Tibial nerve (tissue), 4 donors: ENCODE results near the gene FAM78B.

Experiments used
- CTCF ChIP-seq, 5 experiments: fragments of 200-600 bp in 3 of 5; fragments of 450-650 bp in 2 of 5; sonication (generic) in 3 of 5; IDR thresholded peaks; one replicate each; pipeline ENCODE4 v1.5.1; 2016 to 2019; ENCODE audit warnings: antibody characterized with exemption in 5 of 5, mild to moderate bottlenecking in 3 of 5, moderate library complexity in 2 of 5
- EP300 ChIP-seq, 2 donors: sonication (generic); formaldehyde crosslinking; IDR thresholded peaks; one replicate each; pipeline ENCODE4 v1.6.1; 2017; ENCODE audit warnings: antibody characterized with exemption in 2 of 2, mild to moderate bottlenecking in 1 of 2
- POLR2A ChIP-seq, 2 donors: fragments of 450-650 bp; IDR thresholded peaks; one replicate each; pipeline ENCODE4 v1.6.1; 2017; ENCODE audit warnings: antibody characterized with exemption in 2 of 2, mild to moderate bottlenecking in 2 of 2, moderate library complexity in 2 of 2

DNA sequence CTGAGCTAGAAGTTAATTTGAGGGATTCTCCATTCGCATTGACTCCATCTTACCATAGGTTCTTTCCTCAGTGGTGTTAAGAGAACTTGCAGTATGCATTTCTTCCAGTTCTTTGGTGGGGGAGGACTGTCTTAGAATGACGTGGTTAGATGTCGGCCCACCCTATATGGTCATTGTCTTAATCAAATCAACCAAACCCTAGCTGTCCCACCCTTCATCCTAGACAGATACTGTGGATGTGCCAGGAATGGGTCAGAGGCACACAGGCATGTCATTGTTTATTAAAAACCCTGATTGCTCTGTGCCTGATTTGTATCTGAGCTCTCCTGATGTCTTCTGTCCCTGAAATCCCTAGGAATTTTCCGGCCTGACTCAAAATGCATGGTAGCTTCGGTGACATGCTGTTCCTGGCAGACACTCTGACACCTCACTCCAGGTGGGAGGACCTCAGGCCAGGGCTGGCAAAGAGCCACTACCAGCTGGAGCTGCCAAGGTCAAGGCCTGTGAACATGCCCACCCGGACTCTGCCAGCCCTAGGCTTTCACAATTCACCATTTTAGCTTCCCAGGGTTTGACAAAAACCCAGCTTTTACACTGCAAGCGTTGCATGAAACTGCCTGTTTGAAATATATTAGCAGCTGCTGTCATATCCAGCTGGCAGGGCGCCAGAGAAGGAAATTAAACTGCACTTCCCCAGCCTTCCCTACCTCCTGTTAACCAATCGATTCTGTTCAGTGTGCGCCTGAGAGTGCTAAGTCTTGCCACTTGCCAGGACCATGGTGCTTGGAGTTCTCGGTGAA, 134.0 kb downstream of the FAM78B start:
- TF ChIP-seq POLR2A (IDR thresholded peaks at IDR 0.05) (no peak), CTCF (IDR thresholded peaks at IDR 0.05) (no peak), EP300 (IDR thresholded peaks at IDR 0.05) (no peak)
